Keratinocyte (primary cell): Measurements from ENCODE around the gene NPNT. TPM values are rescaled to one million over a fixed set of nuclear protein-coding genes. Genes with fewer than 3 reads are reported as not detected.

Experiments
- DNase-seq: peaks from one replicate; pipeline ENCODE4 v3.0.0-alpha.2; 2011; ENCODE audit warnings: low read depth, missing footprints, low spot score
- FAIRE-seq: peaks from 2 replicates; lab custom pipeline; 2011; peaks lifted over from hg19 to GRCh38; lab: Jason Lieb, UNC
- H2AFZ ChIP-seq: 2 replicates; pipeline ENCODE4 v1.6.0; 2012; ENCODE audit warnings: low read length, control low read depth, inconsistent platforms; ENCODE audit not compliant: control insufficient read depth
- H3K27ac ChIP-seq: 2 replicates; pipeline ENCODE4 v1.5.1; 2011; ENCODE audit warnings: low read length; ENCODE audit not compliant: control insufficient read depth, insufficient read depth
- H3K27me3 ChIP-seq: 3 replicates; pipeline ENCODE4 v1.6.0; 2011; ENCODE audit warnings: low read length; ENCODE audit not compliant: control insufficient read depth, insufficient read depth; ENCODE audit errors: extremely low read depth
- H3K36me3 ChIP-seq, 2 experiments: 2 replicates in 1 of 2; 3 replicates in 1 of 2; pipeline ENCODE4 v1.5.1; 2011; ENCODE audit warnings: low read length in 2 of 2, mild to moderate bottlenecking in 1 of 2; ENCODE audit not compliant: control insufficient read depth in 2 of 2, insufficient read depth in 2 of 2; ENCODE audit errors: extremely low read depth in 1 of 2
- H3K4me1 ChIP-seq: 3 replicates; pipeline ENCODE4 v1.5.1; 2011; ENCODE audit warnings: low read length; ENCODE audit not compliant: control insufficient read depth, insufficient read depth; ENCODE audit errors: extremely low read depth
- H3K4me2 ChIP-seq: 3 replicates; pipeline ENCODE4 v1.6.0; 2011; ENCODE audit warnings: low read depth, low read length; ENCODE audit not compliant: control insufficient read depth, insufficient read depth; ENCODE audit errors: extremely low read depth
- H3K4me3 ChIP-seq, 3 experiments: fragments of 200-600 bp in 1 of 3; sonication (generic) in 1 of 3; 2 replicates in 2 of 3; 3 replicates in 1 of 3; pipeline ENCODE4 v1.5.1; 2011 to 2016; ENCODE audit warnings: low read length in 3 of 3, mild to moderate bottlenecking in 3 of 3, control low read depth in 2 of 3, inconsistent platforms in 1 of 3, low read depth in 1 of 3, mixed read lengths in 1 of 3, mixed run types in 1 of 3, moderate library complexity in 1 of 3; ENCODE audit not compliant: control insufficient read depth in 2 of 3, insufficient read depth in 2 of 3; ENCODE audit errors: extremely low read depth in 1 of 3
- H3K79me2 ChIP-seq: 2 replicates; pipeline ENCODE4 v1.6.0; 2012; ENCODE audit warnings: low read length; ENCODE audit not compliant: control insufficient read depth, insufficient read depth
- H3K9ac ChIP-seq: 3 replicates; pipeline ENCODE4 v1.6.0; 2011; ENCODE audit warnings: low read length; ENCODE audit not compliant: control insufficient read depth, insufficient read depth; ENCODE audit errors: extremely low read depth
- H3K9me1 ChIP-seq: 3 replicates; pipeline ENCODE4 v1.6.0; 2011; ENCODE audit warnings: low read length; ENCODE audit not compliant: control insufficient read depth, insufficient read depth; ENCODE audit errors: extremely low read depth
- H3K9me3 ChIP-seq: 2 replicates; pipeline ENCODE4 v1.5.1; 2012; ENCODE audit warnings: low read depth, low read length; ENCODE audit not compliant: control insufficient read depth
- H4K20me1 ChIP-seq: 3 replicates; pipeline ENCODE4 v1.6.0; 2011; ENCODE audit warnings: low read length; ENCODE audit not compliant: control insufficient read depth, insufficient read depth; ENCODE audit errors: extremely low read depth
- EZH2 ChIP-seq: IDR thresholded peaks from one replicate; pipeline ENCODE4 v1.6.1; 2012; ENCODE audit warnings: inconsistent platforms, mild to moderate bottlenecking, low read length, moderate library complexity
- dilution Hi-C: fragments of 300-500 bp; cut with MboI; formaldehyde crosslinking; loops from one replicate; pipeline ENCODE4 v1.7.0; 2020; ENCODE audit warnings: low sequenced_read_pairs; ENCODE audit not compliant: extremely low pct_ligation_motif_present
- polyA plus RNA-seq, 5 experiments: library from polyadenylated mRNA; depleted of rRNA in 3 of 5; stranded (reverse) in 3 of 5; stranded (forward) in 1 of 5; unstranded in 1 of 5; fragments of >200 nt; gene quantifications; 1 replicate in 1 of 5; 2 replicates in 3 of 5; 3 replicates in 1 of 5; pipeline versions ENCODE4 v1.2.1 to v1.2.3, GENCODE V29; 2011 to 2012; ENCODE audit warnings: missing spikeins in 2 of 5, low read depth in 1 of 5, low replicate concordance in 1 of 5
- TF ChIP-seq, protein P1 (sequence below), 3 experiments: IDR thresholded peaks in 1 of 3; conservative IDR thresholded peaks in 1 of 3; optimal IDR thresholded peaks in 1 of 3; 2 replicates in 2 of 3; 3 replicates in 1 of 3; pipeline versions ENCODE3 to v1.5.1; 2011; ENCODE audit warnings: low read length in 3 of 3, mild to moderate bottlenecking in 3 of 3, moderate library complexity in 2 of 3, control low read depth in 1 of 3, inconsistent platforms in 1 of 3; ENCODE audit not compliant: insufficient read depth in 2 of 3; ENCODE audit errors: extremely low read depth in 1 of 3

NPNT gene
- polyA plus RNA-seq, 1 donor (not counting 4 experiments of a cell fraction or from before 2014, with no cell fraction given) = 0.46 TPM

DNA sequence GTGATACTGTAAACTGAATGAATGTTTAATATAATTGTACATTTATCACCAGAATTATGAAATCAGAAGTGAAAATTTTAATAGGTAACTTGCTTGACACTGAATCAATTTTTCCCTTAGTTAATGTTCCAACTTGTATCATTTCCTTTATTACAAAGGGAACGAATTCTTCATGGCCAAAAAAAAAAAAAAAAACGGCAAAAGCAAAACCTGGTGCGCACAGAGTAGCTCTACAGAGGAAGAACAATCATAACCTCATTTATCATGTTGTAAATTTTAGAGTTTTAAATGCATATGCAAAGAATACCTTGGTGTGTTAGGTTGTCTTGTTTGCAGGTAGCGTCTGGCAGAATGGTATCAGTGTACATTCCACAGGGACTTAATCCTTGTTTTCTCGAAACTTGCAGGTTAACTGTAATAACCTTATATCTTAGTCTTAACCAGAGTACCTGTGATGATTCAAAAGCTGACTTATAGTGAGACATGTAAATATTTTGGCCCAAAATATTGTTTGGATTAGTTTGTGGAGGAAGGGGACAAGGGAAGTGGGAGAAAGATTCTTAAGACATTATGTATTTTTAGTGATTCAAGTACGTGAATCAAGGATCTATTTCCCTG is 70.0 kb downstream of the NPNT start:
- no peaks in the 10 kb centered on the region for H3K9me1 ChIP-seq
- peak overlapping the region; percentile 61 for H3K4me2 ChIP-seq
- no peak overlapping the region for H3K4me3 ChIP-seq
- peaks cover 32% of the 10 kb centered on the region for H3K4me1 ChIP-seq
- no peaks in the 10 kb centered on the region for H3K9me3 ChIP-seq
- no peaks in the 10 kb centered on the region for H3K36me3 ChIP-seq
- H3K9ac ChIP-seq = no peak overlapping the region
- no peaks in the 10 kb centered on the region for H4K20me1 ChIP-seq
- peak overlapping the region; percentile 80 for H3K27ac ChIP-seq
- dilution Hi-C loops = no loop called here
- DNase-seq (peak; percentile 45), FAIRE-seq (no peak)
- H3K27me3 ChIP-seq = no peaks in the 10 kb centered on the region
- H3K79me2 ChIP-seq = no peaks in the 10 kb centered on the region
- no peak overlapping the region for H2AFZ ChIP-seq
- TF ChIP-seq EZH2 = no peak
- TF ChIP-seq, protein P1, sequence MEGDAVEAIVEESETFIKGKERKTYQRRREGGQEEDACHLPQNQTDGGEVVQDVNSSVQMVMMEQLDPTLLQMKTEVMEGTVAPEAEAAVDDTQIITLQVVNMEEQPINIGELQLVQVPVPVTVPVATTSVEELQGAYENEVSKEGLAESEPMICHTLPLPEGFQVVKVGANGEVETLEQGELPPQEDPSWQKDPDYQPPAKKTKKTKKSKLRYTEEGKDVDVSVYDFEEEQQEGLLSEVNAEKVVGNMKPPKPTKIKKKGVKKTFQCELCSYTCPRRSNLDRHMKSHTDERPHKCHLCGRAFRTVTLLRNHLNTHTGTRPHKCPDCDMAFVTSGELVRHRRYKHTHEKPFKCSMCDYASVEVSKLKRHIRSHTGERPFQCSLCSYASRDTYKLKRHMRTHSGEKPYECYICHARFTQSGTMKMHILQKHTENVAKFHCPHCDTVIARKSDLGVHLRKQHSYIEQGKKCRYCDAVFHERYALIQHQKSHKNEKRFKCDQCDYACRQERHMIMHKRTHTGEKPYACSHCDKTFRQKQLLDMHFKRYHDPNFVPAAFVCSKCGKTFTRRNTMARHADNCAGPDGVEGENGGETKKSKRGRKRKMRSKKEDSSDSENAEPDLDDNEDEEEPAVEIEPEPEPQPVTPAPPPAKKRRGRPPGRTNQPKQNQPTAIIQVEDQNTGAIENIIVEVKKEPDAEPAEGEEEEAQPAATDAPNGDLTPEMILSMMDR (optimal IDR thresholded peaks at IDR 0.05 in 1 of 3, IDR thresholded peaks at IDR 0.05 in 1 of 3, conservative IDR thresholded peaks at IDR 0.05 in 1 of 3; ENCODE audit: extremely low read depth in 1 of 3, insufficient read depth in 2 of 3, low read length in 3 of 3) = no peak

DNA sequence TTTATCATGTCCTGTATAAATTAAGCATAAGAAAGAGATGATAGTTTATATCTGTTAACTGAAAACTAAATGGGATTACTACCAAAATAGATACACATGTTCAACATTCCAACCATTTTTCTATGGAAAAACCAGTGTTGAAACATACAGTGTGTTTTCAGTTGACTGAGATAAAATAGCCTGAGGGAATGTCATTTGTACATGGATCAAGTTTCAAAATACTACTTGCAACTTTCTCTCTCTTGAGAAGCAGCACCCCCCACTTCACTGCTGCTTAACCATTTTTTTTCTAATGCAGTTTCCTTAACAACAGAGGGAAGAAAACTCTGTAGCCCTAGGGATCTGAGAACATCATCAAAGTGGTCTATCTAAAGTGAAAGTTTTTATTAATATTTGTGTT is 70.8 kb downstream of the NPNT start:
- Histone ChIP-seq H2AFZ (no peak overlapping the region), H3K27ac (peak overlapping the region; percentile 80), H3K4me1 (peaks cover 32% of the 10 kb centered on the region), H3K9me3 (no peaks in the 10 kb centered on the region), H3K4me3 (no peak overlapping the region), H3K9me1 (no peaks in the 10 kb centered on the region), H4K20me1 (no peaks in the 10 kb centered on the region), H3K9ac (peak overlapping the region; percentile 5), H3K79me2 (no peaks in the 10 kb centered on the region), H3K4me2 (peak overlapping the region; percentile 61), H3K27me3 (no peaks in the 10 kb centered on the region), H3K36me3 (no peaks in the 10 kb centered on the region)
- DNase-seq (peak; percentile 26), FAIRE-seq (peak; percentile 55)
- dilution Hi-C loops = no loop called here
- TF ChIP-seq, protein P1 (optimal IDR thresholded peaks at IDR 0.05 in 1 of 3, IDR thresholded peaks at IDR 0.05 in 1 of 3, conservative IDR thresholded peaks at IDR 0.05 in 1 of 3; ENCODE audit: extremely low read depth in 1 of 3, insufficient read depth in 2 of 3, low read length in 3 of 3) = no peak
- TF ChIP-seq EZH2 = no peak
